Astrocyte (in vitro differentiated cells and primary cell): Measurements from ENCODE around the gene CSF1R.

Source experiments
- CTCF ChIP-seq: IDR thresholded peaks from 2 replicates; pipeline ENCODE4 v1.5.1; 2011; ENCODE audit warnings: low read depth, mild to moderate bottlenecking, inconsistent platforms, low read length, moderate library complexity; ENCODE audit not compliant: insufficient read depth
- EZH2 ChIP-seq: IDR thresholded peaks from 2 replicates; pipeline ENCODE4 v1.6.1; 2012; ENCODE audit warnings: mild to moderate bottlenecking, low read length, inconsistent platforms; ENCODE audit not compliant: insufficient read depth

GRCh38 chr5:150135557-150136304, 49.4 kb upstream of the CSF1R start:
- no peak for TF ChIP-seq CTCF
- no peak for TF ChIP-seq EZH2
